Activated naive CD8-positive, alpha-beta T cell treated with anti-CD3 and anti-CD28 coated beads, Interleukin-2, amount 10 ng/mL, durations not matched to agents 7 days and 5 days (primary cell): ENCODE data around the gene PEX11G. TPM values are rescaled to one million over a fixed set of nuclear protein-coding genes. Genes with fewer than 3 reads are reported as not detected.

ENCODE experiments used
- ATAC-seq: fragments of 150-1000 bp; cut with Tn5 transposase; one replicate; pipeline ENCODE4 v1.10.0; 2021; ENCODE audit warnings: low read depth, moderate library complexity
- POLR2A ChIA-PET: fragments of 350-600 bp; sonication (Branson Sonifier 250); formaldehyde crosslinking; loops from one replicate; lab custom pipeline; 2021; ENCODE audit warnings: antibody characterized with exemption; lab: Charles Lee
- DNase-seq: peaks from one replicate; pipeline ENCODE4 v3.0.0; 2021
- H3K27ac Mint-ChIP-seq: one replicate; pipeline ENCODE4 v1.8.0; 2022; ENCODE audit warnings: mild to moderate bottlenecking, mixed read lengths
- H3K27me3 Mint-ChIP-seq: one replicate; pipeline ENCODE4 v1.8.0; 2022; ENCODE audit warnings: mild to moderate bottlenecking, moderate library complexity, mixed read lengths
- H3K36me3 Mint-ChIP-seq: one replicate; pipeline ENCODE4 v1.8.0; 2021; ENCODE audit warnings: mild to moderate bottlenecking, mixed read lengths
- H3K4me1 Mint-ChIP-seq: one replicate; pipeline ENCODE4 v1.8.0; 2021; ENCODE audit warnings: mixed read lengths
- H3K4me3 Mint-ChIP-seq: one replicate; pipeline ENCODE4 v1.8.0; 2022; ENCODE audit warnings: mild to moderate bottlenecking, moderate library complexity, mixed read lengths
- H3K9me3 Mint-ChIP-seq: one replicate; pipeline ENCODE4 v1.8.0; 2021; ENCODE audit warnings: mixed read lengths
- total RNA-seq, 2 experiments: library from RNA; stranded (reverse); gene quantifications; one replicate each; pipeline ENCODE4 v1.2.3, GENCODE V29; 2021

The PEX11G gene
- total RNA-seq, 2 experiments from 2014 or later, result 1.0 to 1.3 TPM

- no peaks in the 10 kb centered on the region for H3K9me3 Mint-ChIP-seq
- peaks cover 19% of the 10 kb centered on the region for H3K27me3 Mint-ChIP-seq
- DNase-seq (no peak), ATAC-seq (no peak)
- no peak overlapping the region for H3K27ac Mint-ChIP-seq
- POLR2A ChIA-PET, result no interaction called here
- H3K4me1 Mint-ChIP-seq, result peaks cover 7% of the 10 kb centered on the region
- no peaks in the 10 kb centered on the region for H3K36me3 Mint-ChIP-seq
- no peak overlapping the region for H3K4me3 Mint-ChIP-seq
These were observed 8.5 kb upstream of the PEX11G start for GRCh38 chr19:7497292-7497691.

GRCh38 chr19:7494416-7495098, 5.7 kb upstream of the PEX11G start:
- POLR2A ChIA-PET, result no interaction called here
- no peaks in the 10 kb centered on the region for H3K9me3 Mint-ChIP-seq
- H3K4me1 Mint-ChIP-seq, result peaks cover 14% of the 10 kb centered on the region
- no peak for DNase-seq
- H3K27me3 Mint-ChIP-seq, result peaks cover 10% of the 10 kb centered on the region
- no peak overlapping the region for H3K27ac Mint-ChIP-seq
- no peak overlapping the region for H3K4me3 Mint-ChIP-seq
- no peaks in the 10 kb centered on the region for H3K36me3 Mint-ChIP-seq
- no peak for ATAC-seq

- Mint-ChIP-seq H3K36me3 (no peaks in the 10 kb centered on the region), H3K4me3 (no peak overlapping the region), H3K4me1 (peaks cover 19% of the 10 kb centered on the region), H3K27ac (peak overlapping the region; percentile 23), H3K9me3 (no peaks in the 10 kb centered on the region), H3K27me3 (peaks cover 2% of the 10 kb centered on the region)
- ATAC-seq (no peak), DNase-seq (no peak)
- POLR2A ChIA-PET, result interaction anchor here (0.7 kb wide), 1 partner anchor 12 kb away, joined by 3 read pairs; no protein-coding TSS in a partner anchor
These were observed 3.7 kb upstream of the PEX11G start for GRCh38 chr19:7492558-7492957.

GRCh38 chr19:7492142-7492541, 3.3 kb upstream of the PEX11G start:
- no peaks in the 10 kb centered on the region for H3K9me3 Mint-ChIP-seq
- no peaks in the 10 kb centered on the region for H3K36me3 Mint-ChIP-seq
- peaks cover 2% of the 10 kb centered on the region for H3K27me3 Mint-ChIP-seq
- POLR2A ChIA-PET, result interaction anchor here (0.7 kb wide), 1 partner anchor 13 kb away, joined by 3 read pairs; no protein-coding TSS in a partner anchor
- H3K4me1 Mint-ChIP-seq, result peaks cover 19% of the 10 kb centered on the region
- no peak overlapping the region for H3K4me3 Mint-ChIP-seq
- no peak for DNase-seq
- no peak overlapping the region for H3K27ac Mint-ChIP-seq
- ATAC-seq, result peak; percentile 28

DNA sequence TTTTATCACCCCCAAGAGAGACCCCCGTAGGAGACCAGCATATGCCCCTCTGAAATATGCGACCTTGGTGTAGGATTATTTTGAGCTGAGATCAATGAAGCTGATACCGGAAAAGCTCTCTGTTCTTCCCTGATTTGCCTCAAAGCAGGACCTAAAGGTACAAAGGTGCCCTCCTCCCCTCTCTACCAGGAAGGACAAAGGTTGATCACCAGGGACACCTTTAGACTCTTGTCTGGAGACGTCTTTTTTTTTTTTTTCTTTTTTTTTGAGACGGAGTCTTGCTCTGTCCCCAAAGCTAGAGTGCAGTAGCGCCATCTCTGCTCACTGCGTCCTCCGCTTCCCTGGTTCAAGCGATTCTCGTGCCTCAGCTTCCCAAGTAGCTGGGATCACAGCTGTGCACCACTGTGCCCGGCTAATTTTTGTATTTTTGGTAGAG, 792 bp upstream of the PEX11G start:
- no peak for DNase-seq
- POLR2A ChIA-PET, result interaction anchor here (0.7 kb wide), 1 partner anchor 130 kb away, joined by 3 read pairs; no protein-coding TSS in a partner anchor
- Mint-ChIP-seq H3K9me3 (no peaks in the 10 kb centered on the region), H3K27ac (peak overlapping the region; percentile 60), H3K4me3 (peak overlapping the region; percentile 82), H3K4me1 (peaks cover 18% of the 10 kb centered on the region), H3K27me3 (no peaks in the 10 kb centered on the region), H3K36me3 (no peaks in the 10 kb centered on the region)
- ATAC-seq, result no peak

DNA sequence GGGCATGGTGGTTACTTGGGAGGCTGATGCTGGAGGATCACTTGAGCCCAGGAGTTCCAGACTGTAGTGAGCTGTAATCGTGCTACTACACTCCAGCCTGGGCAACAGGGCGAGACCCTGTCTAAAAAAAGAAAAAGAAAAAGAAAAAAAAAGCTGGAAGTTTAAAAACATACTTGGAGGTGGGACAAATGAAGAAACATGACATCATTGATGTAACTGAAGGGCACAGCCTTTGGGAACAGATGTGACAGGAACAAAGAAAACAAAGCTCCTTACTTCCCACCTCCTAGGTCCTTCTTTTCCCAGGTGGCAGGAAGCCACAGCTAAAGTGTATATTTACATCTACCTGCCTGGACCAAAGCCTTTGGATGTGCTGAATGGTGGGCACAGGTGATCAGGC, 1.9 kb downstream of the PEX11G start:
- Mint-ChIP-seq H3K27me3 (peaks cover 2% of the 10 kb centered on the region), H3K27ac (no peak overlapping the region), H3K9me3 (no peaks in the 10 kb centered on the region), H3K36me3 (no peaks in the 10 kb centered on the region), H3K4me1 (peaks cover 11% of the 10 kb centered on the region), H3K4me3 (no peak overlapping the region)
- DNase-seq (no peak), ATAC-seq (no peak)
- POLR2A ChIA-PET, result no interaction called here

DNA sequence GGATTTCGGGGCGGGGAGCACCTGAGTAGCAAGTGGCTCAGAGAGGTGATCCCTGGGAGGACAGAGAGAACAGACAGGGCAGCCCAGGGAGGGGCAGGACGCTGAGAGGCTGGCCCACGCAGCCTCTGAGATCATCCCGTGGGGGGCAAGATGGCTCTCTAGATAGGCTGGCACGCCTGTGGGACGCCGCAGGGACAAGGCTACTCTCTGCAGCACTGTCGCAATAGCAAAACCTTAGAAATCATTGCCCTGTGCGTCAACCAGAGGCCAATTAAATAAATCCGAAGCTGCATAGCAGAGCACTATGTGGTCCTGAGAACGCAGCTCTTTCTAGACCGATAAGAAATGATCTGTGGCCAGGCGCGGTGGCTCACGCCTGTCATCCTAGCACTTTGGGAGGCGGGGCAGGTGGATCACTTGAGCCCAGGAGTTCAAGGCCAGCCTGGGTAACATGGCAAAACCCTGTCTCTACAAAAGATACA, 5.1 kb downstream of the PEX11G start:
- DNase-seq (no peak), ATAC-seq (no peak)
- H3K36me3 Mint-ChIP-seq, result no peaks in the 10 kb centered on the region
- POLR2A ChIA-PET, result no interaction called here
- no peak overlapping the region for H3K27ac Mint-ChIP-seq
- peaks cover 4% of the 10 kb centered on the region for H3K4me1 Mint-ChIP-seq
- no peak overlapping the region for H3K4me3 Mint-ChIP-seq
- peaks cover 2% of the 10 kb centered on the region for H3K27me3 Mint-ChIP-seq
- no peaks in the 10 kb centered on the region for H3K9me3 Mint-ChIP-seq

DNA sequence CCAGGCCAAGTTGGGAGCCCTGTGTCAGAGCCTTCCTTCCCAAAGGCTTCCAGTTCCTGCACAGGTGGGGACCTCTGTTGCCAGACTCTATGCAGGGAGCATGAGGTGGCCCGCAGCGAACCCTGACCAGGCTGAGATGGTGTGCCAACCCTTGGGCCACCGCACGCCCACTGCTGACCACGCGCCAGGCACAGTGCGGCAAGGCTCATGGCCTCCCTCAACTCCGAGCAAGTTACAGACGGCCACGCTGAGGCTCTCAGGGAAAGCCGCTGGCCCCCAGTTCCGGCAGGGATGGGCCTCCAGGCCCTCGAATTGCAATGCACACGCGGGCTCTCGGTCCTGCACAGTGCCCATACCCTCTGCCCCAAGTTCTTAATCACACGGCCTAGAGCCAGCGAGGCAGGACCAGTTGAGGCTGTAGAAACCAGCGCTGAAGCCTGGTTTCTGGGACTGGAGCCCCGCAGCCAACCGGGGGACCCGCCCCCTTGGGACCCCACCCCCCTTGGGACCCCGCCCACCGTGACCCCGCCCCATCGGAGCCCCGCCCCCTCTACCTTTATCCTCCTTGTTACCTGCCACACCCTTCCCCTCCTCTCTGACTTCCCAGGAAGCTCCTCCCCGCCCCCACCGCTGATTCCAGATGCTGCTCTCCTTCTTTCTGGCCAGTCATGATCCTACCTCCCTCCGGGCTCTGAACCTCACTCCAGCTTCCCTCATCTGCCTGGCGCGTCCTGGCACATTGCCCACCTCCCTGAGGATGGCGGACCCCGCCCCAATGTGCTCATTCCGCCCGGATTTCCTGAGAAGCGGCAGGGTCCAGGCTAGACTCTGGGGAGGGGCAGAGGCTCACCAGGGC, 6.0 kb downstream of the PEX11G start:
- Mint-ChIP-seq H3K4me1 (peaks cover 4% of the 10 kb centered on the region), H3K27me3 (peaks cover 2% of the 10 kb centered on the region), H3K9me3 (no peaks in the 10 kb centered on the region), H3K36me3 (no peaks in the 10 kb centered on the region), H3K27ac (no peak overlapping the region), H3K4me3 (no peak overlapping the region)
- POLR2A ChIA-PET, result no interaction called here
- no peak for DNase-seq
- no peak for ATAC-seq

GRCh38 chr19:7480970-7481255, 7.9 kb downstream of the PEX11G start:
- H3K36me3 Mint-ChIP-seq, result no peaks in the 10 kb centered on the region
- H3K4me3 Mint-ChIP-seq, result no peak overlapping the region
- POLR2A ChIA-PET, result no interaction called here
- peaks cover 2% of the 10 kb centered on the region for H3K27me3 Mint-ChIP-seq
- ATAC-seq, result no peak
- H3K4me1 Mint-ChIP-seq, result peaks cover 4% of the 10 kb centered on the region
- no peak for DNase-seq
- H3K9me3 Mint-ChIP-seq, result no peaks in the 10 kb centered on the region
- no peak overlapping the region for H3K27ac Mint-ChIP-seq

- H3K4me1 Mint-ChIP-seq, result peaks cover 4% of the 10 kb centered on the region
- POLR2A ChIA-PET, result no interaction called here
- no peak for ATAC-seq
- peaks cover 2% of the 10 kb centered on the region for H3K27me3 Mint-ChIP-seq
- H3K9me3 Mint-ChIP-seq, result no peaks in the 10 kb centered on the region
- no peaks in the 10 kb centered on the region for H3K36me3 Mint-ChIP-seq
- no peak overlapping the region for H3K4me3 Mint-ChIP-seq
- H3K27ac Mint-ChIP-seq, result no peak overlapping the region
- no peak for DNase-seq
These were observed 8.4 kb downstream of the PEX11G start for GRCh38 chr19:7480222-7480969.

GRCh38 chr19:7478843-7479227, 10.0 kb downstream of the PEX11G start:
- peaks cover 2% of the 10 kb centered on the region for H3K27me3 Mint-ChIP-seq
- no peaks in the 10 kb centered on the region for H3K36me3 Mint-ChIP-seq
- no peak overlapping the region for H3K4me3 Mint-ChIP-seq
- no peak for ATAC-seq
- no peak overlapping the region for H3K27ac Mint-ChIP-seq
- POLR2A ChIA-PET, result no interaction called here
- no peaks in the 10 kb centered on the region for H3K9me3 Mint-ChIP-seq
- DNase-seq, result no peak
- peaks cover 4% of the 10 kb centered on the region for H3K4me1 Mint-ChIP-seq

DNA sequence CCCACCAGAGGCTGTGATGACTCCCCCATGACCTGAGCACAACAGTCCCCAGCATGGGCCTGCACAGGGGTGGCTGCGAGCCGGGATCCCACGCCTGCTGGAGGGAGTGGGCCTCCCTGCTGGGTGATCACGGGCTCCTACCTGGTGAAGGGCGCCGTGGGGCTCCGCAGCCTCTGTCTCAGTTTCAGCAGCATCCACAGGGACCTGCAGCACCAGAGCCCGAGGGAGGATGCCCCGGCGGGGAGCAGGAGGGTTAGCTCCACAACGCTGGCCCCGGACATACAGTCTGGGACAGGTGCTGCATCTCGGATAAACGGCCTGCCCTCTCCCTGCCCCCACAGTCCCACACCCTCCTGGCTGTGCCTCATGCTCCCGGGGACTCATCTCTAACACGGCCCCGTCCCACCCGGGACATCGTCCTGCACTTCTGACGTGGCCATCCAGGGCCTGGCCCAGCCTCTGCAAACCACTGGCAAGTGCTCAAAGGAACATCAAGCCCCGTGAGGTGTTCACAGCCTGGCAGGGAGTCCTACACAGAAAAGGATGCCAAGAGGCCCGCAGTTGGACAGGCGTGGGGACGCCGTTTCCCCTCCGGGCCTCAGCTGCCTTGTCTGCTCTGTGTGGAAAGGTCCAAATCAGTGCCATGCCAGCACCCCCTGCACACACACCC, 10.5 kb downstream of the PEX11G start:
- Mint-ChIP-seq H3K9me3 (no peaks in the 10 kb centered on the region), H3K36me3 (no peaks in the 10 kb centered on the region), H3K27me3 (peaks cover 2% of the 10 kb centered on the region), H3K4me3 (no peak overlapping the region), H3K27ac (no peak overlapping the region), H3K4me1 (peaks cover 4% of the 10 kb centered on the region)
- ATAC-seq (peak; percentile 6), DNase-seq (no peak)
- POLR2A ChIA-PET, result no interaction called here

DNA sequence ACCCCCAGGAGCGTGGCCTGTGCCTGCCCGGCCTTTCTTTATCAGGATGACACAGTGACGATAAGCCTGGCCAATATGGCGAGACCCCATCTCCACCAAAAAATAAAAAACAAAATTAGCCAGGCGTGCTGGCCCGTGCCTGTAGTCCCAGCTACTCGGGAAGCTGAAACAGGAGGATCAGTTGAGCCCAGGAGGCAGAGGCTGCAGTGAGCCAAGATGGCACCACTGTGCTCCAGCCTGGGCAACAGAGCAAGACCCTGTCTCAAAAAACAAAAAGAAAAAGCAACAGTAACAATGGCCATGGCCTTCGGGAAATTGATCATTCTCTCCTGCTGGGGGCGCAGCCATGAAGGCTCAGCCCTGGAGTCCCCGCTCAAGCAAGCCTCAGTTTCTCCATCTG, 11.1 kb downstream of the PEX11G start:
- Mint-ChIP-seq H3K4me1 (peaks cover 2% of the 10 kb centered on the region), H3K9me3 (no peaks in the 10 kb centered on the region), H3K4me3 (no peak overlapping the region), H3K27me3 (no peaks in the 10 kb centered on the region), H3K36me3 (no peaks in the 10 kb centered on the region), H3K27ac (no peak overlapping the region)
- ATAC-seq (no peak), DNase-seq (no peak)
- POLR2A ChIA-PET, result no interaction called here
